Esophagus (tissue), 2 donors: ENCODE results near the gene SPACA7. TPM values are rescaled to one million over a fixed set of nuclear protein-coding genes. Genes with fewer than 3 reads are reported as not detected.
"Not testable (repeated sequence)": the region's sequence is repeated elsewhere in the genome, so short reads cannot be mapped to it uniquely, and the experiment has no call there.

Experiments used
- H3K27ac ChIP-seq, 2 donors: one replicate each; pipeline ENCODE4 v1.5.1; 2013; ENCODE audit warnings: low read depth in 2 of 2, mild to moderate bottlenecking in 2 of 2, inconsistent platforms in 1 of 2, low read length in 1 of 2, moderate library complexity in 1 of 2
- H3K27me3 ChIP-seq, 2 donors: one replicate each; pipeline ENCODE4 v1.6.1; 2013; ENCODE audit warnings: low read length in 2 of 2, control low read depth in 1 of 2, mild to moderate bottlenecking in 1 of 2; ENCODE audit not compliant: insufficient read depth in 2 of 2, control insufficient read depth in 1 of 2
- H3K36me3 ChIP-seq, 2 donors: one replicate each; pipeline ENCODE4 v1.6.1; 2013; ENCODE audit warnings: low read length in 1 of 2; ENCODE audit not compliant: control insufficient read depth in 2 of 2, insufficient read depth in 2 of 2
- H3K4me1 ChIP-seq, 2 donors: one replicate each; pipeline ENCODE4 v1.6.1; 2013; ENCODE audit warnings: low read length in 1 of 2; ENCODE audit not compliant: control insufficient read depth in 2 of 2, insufficient read depth in 2 of 2
- H3K4me3 ChIP-seq, 2 donors: one replicate each; pipeline ENCODE4 v1.5.1; 2013; ENCODE audit warnings: low read length in 2 of 2, mild to moderate bottlenecking in 2 of 2, low read depth in 1 of 2, moderate library complexity in 1 of 2
- H3K9me3 ChIP-seq, 2 donors: one replicate each; pipeline ENCODE4 v1.6.1; 2013; ENCODE audit warnings: mild to moderate bottlenecking in 2 of 2, low read depth in 1 of 2, low read length in 1 of 2, moderate library complexity in 1 of 2; ENCODE audit not compliant: control insufficient read depth in 2 of 2, insufficient read depth in 1 of 2
- WGBS, 2 donors: extraction: QIAGEN DNeasy Blood & Tissue Kit; methylation state at CpG; one replicate each; pipeline ENCODE4 v1.1.7; 2013; 5-methylcytosine and 5-hydroxymethylcytosine counted together
- polyA plus RNA-seq, 2 donors: library from polyadenylated mRNA; stranded (reverse); fragments of 200-250 nt; gene quantifications; one replicate each; pipeline ENCODE4 v1.2.3, GENCODE V29; 2013
- donor health status: healthy with polysubstance abuse.
- donor health status: Bipolar disorder and iron deficiency.

The SPACA7 gene
- polyA plus RNA-seq, 2 donors = not detected

DNA sequence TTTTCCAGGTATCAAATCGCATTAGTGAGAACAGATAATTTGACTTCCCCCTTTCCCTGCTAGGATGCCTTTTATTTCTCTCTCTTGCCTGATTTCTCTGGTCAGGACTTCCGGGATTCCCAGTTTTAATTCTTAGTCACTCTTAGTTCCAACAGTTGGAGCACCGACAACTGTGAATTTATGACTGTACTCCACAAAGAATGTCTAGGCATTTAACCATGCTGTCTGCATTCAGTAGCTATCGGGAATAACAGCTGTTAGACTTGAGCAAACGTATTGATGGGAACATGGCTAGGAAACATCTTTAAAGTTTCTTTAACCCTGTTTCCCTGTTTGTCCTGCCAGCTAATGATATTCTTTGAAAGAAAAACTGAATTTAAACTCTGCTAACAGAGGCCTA lies 14.1 kb upstream of the SPACA7 start:
- Histone ChIP-seq H3K9me3 (peaks cover 1 to 18% of the 10 kb centered on the region in 2 donors), H3K27ac (no peak overlapping the region), H3K36me3 (no peaks in the 10 kb centered on the region), H3K4me3 (no peak overlapping the region), H3K4me1 (no peaks in the 10 kb centered on the region), H3K27me3 (no peaks in the 10 kb centered on the region)
- 72 to 75% methylated on average over 5 of the region's 5 CpGs for WGBS, 2 donors

DNA sequence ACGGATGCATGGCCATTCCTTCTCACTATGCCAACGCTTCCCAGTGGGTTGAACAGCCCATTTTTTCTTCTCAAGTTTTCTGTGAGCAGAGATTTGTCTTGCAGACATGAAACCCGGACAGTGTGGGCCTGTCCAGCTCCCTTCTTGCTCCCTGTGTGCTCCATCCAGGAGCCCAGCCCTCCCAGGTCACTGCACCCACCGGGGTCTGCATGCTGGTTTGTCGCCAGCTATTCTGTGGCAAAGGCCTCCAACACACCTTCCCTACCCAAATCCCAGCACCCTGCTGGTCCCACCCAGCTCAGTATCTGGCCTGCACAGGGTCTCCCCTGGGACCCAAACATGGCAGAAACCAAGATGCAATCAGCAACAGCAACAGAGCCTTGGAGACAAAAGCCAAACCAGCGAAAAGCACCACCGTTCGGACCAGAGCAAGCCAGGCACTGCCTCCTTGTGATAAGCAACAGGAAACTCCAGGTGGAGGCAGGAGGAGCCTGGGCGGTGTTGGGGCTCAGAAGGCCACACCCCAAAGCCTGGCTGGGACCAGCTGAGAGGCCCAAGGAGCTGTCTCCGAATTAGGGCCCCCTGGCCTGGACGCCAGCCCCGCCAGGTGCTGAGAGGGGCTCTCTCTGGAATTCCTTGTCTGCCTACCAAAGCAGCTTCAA lies 12.2 kb upstream of the SPACA7 start:
- H3K27me3 ChIP-seq = no peaks in the 10 kb centered on the region
- no peaks in the 10 kb centered on the region for H3K36me3 ChIP-seq
- no peak overlapping the region for H3K4me3 ChIP-seq
- no peak overlapping the region for H3K27ac ChIP-seq
- H3K9me3 ChIP-seq = peaks cover 2 to 18% of the 10 kb centered on the region in 2 donors
- no peaks in the 10 kb centered on the region for H3K4me1 ChIP-seq
- 57 to 61% methylated on average over 12 of the region's 12 CpGs for WGBS, 2 donors

DNA sequence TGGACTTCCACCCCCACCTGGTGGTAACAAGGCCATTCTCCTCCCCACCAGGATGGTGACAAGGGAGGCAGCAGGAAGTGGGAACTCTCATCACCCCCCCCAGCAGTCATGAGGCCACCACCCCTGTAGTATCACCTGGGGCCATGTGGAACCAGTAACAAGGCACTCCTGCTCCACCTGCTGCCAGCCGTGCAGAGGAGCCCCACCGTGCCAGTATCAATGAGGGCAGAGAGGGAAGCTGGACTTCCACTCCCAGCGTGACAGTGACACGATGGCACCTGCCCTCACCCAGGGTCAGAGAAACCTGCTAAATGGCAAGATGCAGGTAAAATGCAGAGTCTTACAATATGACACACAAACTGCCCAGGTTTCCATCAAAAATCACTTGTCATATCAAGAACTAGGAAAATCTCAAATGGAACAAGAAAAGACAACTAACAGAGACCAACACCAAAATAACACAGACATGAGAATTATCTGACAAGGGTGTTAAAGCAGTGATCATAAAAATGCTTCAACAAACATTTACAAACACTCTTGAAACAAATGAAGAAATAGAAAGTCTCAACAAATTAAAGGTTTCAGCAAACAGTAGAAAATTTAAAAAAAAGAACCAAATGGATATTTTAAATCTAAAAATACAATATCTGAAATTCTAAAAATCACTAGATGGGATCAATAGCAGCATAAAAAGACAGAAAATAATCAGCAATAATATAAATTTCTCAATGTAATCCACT lies 9.1 kb upstream of the SPACA7 start:
- no peaks in the 10 kb centered on the region for H3K27me3 ChIP-seq
- H3K4me3 ChIP-seq = no peak overlapping the region
- no peak overlapping the region for H3K27ac ChIP-seq
- H3K9me3 ChIP-seq = peaks cover 2 to 16% of the 10 kb centered on the region in 2 donors
- no peaks in the 10 kb centered on the region for H3K36me3 ChIP-seq
- H3K4me1 ChIP-seq = no peaks in the 10 kb centered on the region
- 69 to 78% methylated on average over 4 of the region's 4 CpGs for WGBS, 2 donors

- peaks cover 2 to 16% of the 10 kb centered on the region in 2 donors for H3K9me3 ChIP-seq
- 91% methylated on average over 8 of the region's 8 CpGs for WGBS, 2 donors
- H3K27me3 ChIP-seq = no peaks in the 10 kb centered on the region
- H3K36me3 ChIP-seq = no peaks in the 10 kb centered on the region
- no peak overlapping the region for H3K27ac ChIP-seq
- H3K4me3 ChIP-seq = no peak overlapping the region
- H3K4me1 ChIP-seq = no peaks in the 10 kb centered on the region
Measured at GRCh38 chr13:112368883-112369282, 7.3 kb upstream of the SPACA7 start.

- H3K36me3 ChIP-seq = no peaks in the 10 kb centered on the region
- peaks cover 7 to 13% of the 10 kb centered on the region in 2 donors for H3K9me3 ChIP-seq
- no peaks in the 10 kb centered on the region for H3K4me1 ChIP-seq
- no peak overlapping the region for H3K4me3 ChIP-seq
- H3K27me3 ChIP-seq = no peaks in the 10 kb centered on the region
- 65 to 74% methylated on average over 3 of the region's 3 CpGs for WGBS, 2 donors
- H3K27ac ChIP-seq = no peak overlapping the region
Measured at GRCh38 chr13:112370311-112370710, 5.8 kb upstream of the SPACA7 start.

DNA sequence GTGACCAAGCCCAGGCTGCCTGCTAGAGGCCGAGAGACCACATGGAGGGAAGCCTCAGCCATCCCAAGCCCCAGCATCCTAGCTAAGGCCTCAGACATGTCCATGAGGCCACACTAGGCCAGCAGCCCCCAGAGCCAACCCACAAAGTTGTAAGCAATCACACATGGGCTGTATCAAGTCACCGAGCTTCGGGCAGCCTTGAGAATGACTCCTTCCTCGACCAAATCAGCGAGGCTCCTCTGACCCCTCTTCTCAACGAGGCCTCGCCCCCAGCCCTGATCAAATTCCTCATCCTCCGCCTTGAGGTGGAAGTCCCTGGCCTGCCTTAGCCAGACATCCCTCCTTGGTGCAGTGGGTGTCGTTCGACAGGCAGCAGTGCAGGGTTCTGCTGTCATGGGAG lies 1.9 kb upstream of the SPACA7 start:
- Histone ChIP-seq H3K9me3 (peaks cover 5 to 6% of the 10 kb centered on the region in 2 donors), H3K4me3 (no peak overlapping the region), H3K4me1 (no peaks in the 10 kb centered on the region), H3K36me3 (no peaks in the 10 kb centered on the region), H3K27ac (no peak overlapping the region), H3K27me3 (no peaks in the 10 kb centered on the region)
- 77 to 78% methylated on average over 10 of the region's 10 CpGs for WGBS, 2 donors

GRCh38 chr13:112391746-112392145 lies 15.6 kb downstream of the SPACA7 start:
- no peak overlapping the region for H3K27ac ChIP-seq
- no peaks in the 10 kb centered on the region for H3K36me3 ChIP-seq
- H3K4me1 ChIP-seq = no peaks in the 10 kb centered on the region
- no peaks in the 10 kb centered on the region for H3K27me3 ChIP-seq
- no peaks in the 10 kb centered on the region for H3K9me3 ChIP-seq
- no peak overlapping the region for H3K4me3 ChIP-seq
- WGBS, 2 donors = 75 to 78% methylated on average over 8 of the region's 8 CpGs

GRCh38 chr13:112392719-112393118 lies 16.6 kb downstream of the SPACA7 start:
- Histone ChIP-seq H3K4me1 (no peaks in the 10 kb centered on the region), H3K27ac (no peak overlapping the region), H3K36me3 (no peaks in the 10 kb centered on the region), H3K9me3 (no peaks in the 10 kb centered on the region), H3K27me3 (no peaks in the 10 kb centered on the region), H3K4me3 (no peak overlapping the region)
- WGBS, 2 donors = 77 to 79% methylated on average over 4 of the region's 4 CpGs

- H3K27me3 ChIP-seq, H3K27ac ChIP-seq, H3K4me3 ChIP-seq, H3K4me1 ChIP-seq, H3K36me3 ChIP-seq, H3K9me3 ChIP-seq: not testable (repeated sequence)
- WGBS, 2 donors = 49 to 51% methylated on average over 16 of the region's 16 CpGs
Measured at GRCh38 chr13:112395022-112395421, 18.9 kb downstream of the SPACA7 start.

GRCh38 chr13:112395941-112396340 lies 19.8 kb downstream of the SPACA7 start:
- not testable (repeated sequence) for H3K4me3 ChIP-seq, H3K9me3 ChIP-seq, H3K27me3 ChIP-seq, H3K4me1 ChIP-seq, H3K27ac ChIP-seq, H3K36me3 ChIP-seq
- WGBS, 2 donors = 87 to 91% methylated on average over 13 of the region's 13 CpGs
